Thymus (tissue), 11 donors: ENCODE data around the gene SMARCD2. TPM values are rescaled to one million over a fixed set of nuclear protein-coding genes. Genes with fewer than 3 reads are reported as not detected.

ENCODE experiments used
- DNase-seq, 9 donors: peaks; one replicate each; pipeline ENCODE4 v3.0.0-alpha.2; 2013; ENCODE audit warnings: low spot score in 9 of 9, low read depth in 6 of 9, missing footprints in 1 of 9
- H3K27ac ChIP-seq, 2 donors: one replicate each; pipeline ENCODE4 v1.5.1; 2013; ENCODE audit warnings: control low read depth in 1 of 2, low read depth in 1 of 2, low read length in 1 of 2, mild to moderate bottlenecking in 1 of 2, moderate library complexity in 1 of 2
- H3K27me3 ChIP-seq, 2 donors: one replicate each; pipeline ENCODE4 v1.5.1; 2013; ENCODE audit warnings: low read length in 1 of 2; ENCODE audit not compliant: control insufficient read depth in 2 of 2, insufficient read depth in 1 of 2
- H3K36me3 ChIP-seq, 2 donors: one replicate each; pipeline ENCODE4 v1.5.1; 2013; ENCODE audit warnings: low read length in 1 of 2, mild to moderate bottlenecking in 1 of 2, moderate library complexity in 1 of 2; ENCODE audit not compliant: control insufficient read depth in 2 of 2, insufficient read depth in 2 of 2
- H3K4me1 ChIP-seq, 2 donors: one replicate each; pipeline ENCODE4 v1.5.1; 2013; ENCODE audit warnings: low read length in 2 of 2; ENCODE audit not compliant: control insufficient read depth in 2 of 2, insufficient read depth in 2 of 2
- H3K4me3 ChIP-seq, 2 donors: one replicate each; pipeline ENCODE4 v1.5.1; 2013; ENCODE audit warnings: low read length in 2 of 2, control low read depth in 1 of 2, mild to moderate bottlenecking in 1 of 2
- H3K9me3 ChIP-seq, 2 donors: one replicate each; pipeline ENCODE4 v1.5.1; 2013; ENCODE audit warnings: low read length in 1 of 2, mild to moderate bottlenecking in 1 of 2; ENCODE audit not compliant: control insufficient read depth in 2 of 2, insufficient read depth in 1 of 2
- WGBS: extraction: QIAGEN DNeasy Blood & Tissue Kit; methylation state at CpG from one replicate; pipeline ENCODE4 v1.1.7; 2013; 5-methylcytosine and 5-hydroxymethylcytosine counted together
- polyA plus RNA-seq: library from polyadenylated mRNA; stranded (reverse); fragments of 200-250 nt; gene quantifications from one replicate; pipeline ENCODE4 v1.2.3, GENCODE V29; 2013
- total RNA-seq: library from RNA; stranded (reverse); fragments of 120-200 nt; gene quantifications from one replicate; pipeline ENCODE4 v1.2.4, GENCODE V29; 2013
- donor health status: healthy.

SMARCD2 gene
- total and polyA plus RNA-seq, 2 donors = 68.9 to 72.1 TPM

DNA sequence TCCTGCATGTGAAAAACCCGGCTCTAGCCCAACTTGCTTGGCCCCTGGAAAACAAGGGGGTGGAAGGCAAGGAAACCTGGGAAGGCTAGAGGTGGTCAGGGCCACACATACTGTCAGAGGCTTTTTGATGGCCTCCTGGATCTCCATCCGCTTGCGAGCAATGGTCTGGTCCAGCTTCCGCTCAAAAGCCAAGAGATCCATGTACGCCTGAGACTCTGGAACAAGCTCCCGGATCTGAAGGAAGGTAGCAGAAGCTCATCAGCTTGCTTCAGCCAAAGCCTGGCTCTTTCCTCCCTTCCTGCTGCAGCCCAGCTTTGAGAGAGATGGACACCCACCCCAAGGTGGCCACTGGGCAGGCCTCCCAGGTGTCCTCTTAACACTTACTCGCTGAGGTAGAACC, 5.7 kb downstream of the SMARCD2 start:
- DNase-seq = no peak
- Histone ChIP-seq H3K27ac (no peak overlapping the region), H3K4me1 (peaks cover 21 to 48% of the 10 kb centered on the region in 2 donors), H3K9me3 (no peaks in the 10 kb centered on the region), H3K4me3 (no peak overlapping the region), H3K36me3 (peaks cover 52 to 66% of the 10 kb centered on the region in 2 donors), H3K27me3 (no peaks in the 10 kb centered on the region)
- WGBS = over 99% methylated on average over 7 of the region's 7 CpGs

DNA sequence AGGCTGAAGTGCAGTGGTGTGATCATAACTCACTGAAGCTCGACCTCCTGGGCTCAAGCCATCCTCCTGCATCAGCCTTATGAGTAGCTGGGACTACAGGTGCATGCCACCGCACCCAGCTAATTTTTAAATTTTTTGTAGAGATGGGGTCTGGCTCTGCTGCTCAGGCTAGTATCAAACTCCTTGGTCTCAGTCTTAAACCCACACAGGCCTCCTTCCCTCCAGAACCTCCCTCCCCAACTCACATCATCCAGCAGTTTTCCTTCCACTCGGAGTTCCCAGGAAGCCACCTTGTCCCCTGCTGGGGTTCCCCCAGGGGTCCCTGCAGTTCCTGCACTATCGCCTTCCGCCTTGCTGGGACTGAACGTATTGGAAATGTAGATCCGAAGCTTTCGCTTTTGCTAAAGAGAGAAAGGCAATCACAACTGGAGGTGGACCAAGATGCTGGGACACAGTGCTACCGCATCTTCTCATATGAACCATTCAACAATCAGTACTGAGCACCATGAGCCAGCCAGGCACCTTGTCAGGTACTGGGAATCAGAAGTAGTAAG, 7.2 kb downstream of the SMARCD2 start:
- H3K27me3 ChIP-seq = no peaks in the 10 kb centered on the region
- WGBS = 90% methylated on average over 9 of the region's 9 CpGs
- no peak for DNase-seq
- H3K4me1 ChIP-seq = peaks cover 9 to 42% of the 10 kb centered on the region in 2 donors
- no peaks in the 10 kb centered on the region for H3K9me3 ChIP-seq
- no peak overlapping the region for H3K27ac ChIP-seq
- H3K36me3 ChIP-seq = peaks cover 68 to 81% of the 10 kb centered on the region in 2 donors
- H3K4me3 ChIP-seq = no peak overlapping the region

DNA sequence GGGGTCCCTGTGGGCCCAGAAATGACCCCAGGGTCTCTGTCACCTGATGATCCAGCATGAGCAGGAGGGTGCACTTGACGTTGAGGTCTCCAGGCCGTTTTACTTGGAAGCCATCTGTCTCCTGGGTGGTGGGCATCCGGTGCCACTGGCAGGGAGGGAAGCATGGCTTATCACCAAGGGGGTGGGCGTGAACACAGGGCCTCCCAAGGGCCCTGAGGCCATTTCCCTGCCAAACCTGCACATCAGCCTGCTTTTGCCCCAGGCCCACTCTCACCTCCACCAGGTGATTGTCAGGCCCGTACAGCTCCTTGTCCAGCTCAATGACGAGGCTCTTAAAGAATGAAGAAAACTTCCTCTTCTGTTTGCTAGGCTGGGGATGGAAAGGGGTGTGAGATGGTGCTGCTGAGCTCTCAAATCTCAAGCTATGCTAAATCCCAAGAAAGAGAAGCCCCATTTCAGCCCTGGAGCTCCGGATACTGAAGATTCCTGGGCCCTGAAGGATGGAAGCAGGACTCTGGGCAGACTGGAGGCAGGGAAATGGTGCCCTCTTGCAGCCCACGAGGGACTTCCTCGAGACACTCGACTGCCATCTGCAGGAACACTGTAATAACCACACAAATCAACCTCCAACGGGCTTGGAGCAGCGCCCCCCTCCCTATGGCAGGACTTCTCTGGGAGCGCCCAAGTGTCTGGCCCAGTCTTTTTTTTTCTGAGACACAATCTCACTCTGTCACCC, 7.9 kb downstream of the SMARCD2 start:
- H3K36me3 ChIP-seq = peaks cover 74 to 88% of the 10 kb centered on the region in 2 donors
- H3K4me3 ChIP-seq = no peak overlapping the region
- no peaks in the 10 kb centered on the region for H3K9me3 ChIP-seq
- peak in 5 of 9 donors; percentile 49 to 85 (median 64) for DNase-seq
- H3K27ac ChIP-seq = peak overlapping the region in 1 of 2 donors; percentile 24
- peaks cover 6 to 37% of the 10 kb centered on the region in 2 donors for H3K4me1 ChIP-seq
- H3K27me3 ChIP-seq = no peaks in the 10 kb centered on the region
- WGBS = 47% methylated on average over 13 of the region's 13 CpGs

DNA sequence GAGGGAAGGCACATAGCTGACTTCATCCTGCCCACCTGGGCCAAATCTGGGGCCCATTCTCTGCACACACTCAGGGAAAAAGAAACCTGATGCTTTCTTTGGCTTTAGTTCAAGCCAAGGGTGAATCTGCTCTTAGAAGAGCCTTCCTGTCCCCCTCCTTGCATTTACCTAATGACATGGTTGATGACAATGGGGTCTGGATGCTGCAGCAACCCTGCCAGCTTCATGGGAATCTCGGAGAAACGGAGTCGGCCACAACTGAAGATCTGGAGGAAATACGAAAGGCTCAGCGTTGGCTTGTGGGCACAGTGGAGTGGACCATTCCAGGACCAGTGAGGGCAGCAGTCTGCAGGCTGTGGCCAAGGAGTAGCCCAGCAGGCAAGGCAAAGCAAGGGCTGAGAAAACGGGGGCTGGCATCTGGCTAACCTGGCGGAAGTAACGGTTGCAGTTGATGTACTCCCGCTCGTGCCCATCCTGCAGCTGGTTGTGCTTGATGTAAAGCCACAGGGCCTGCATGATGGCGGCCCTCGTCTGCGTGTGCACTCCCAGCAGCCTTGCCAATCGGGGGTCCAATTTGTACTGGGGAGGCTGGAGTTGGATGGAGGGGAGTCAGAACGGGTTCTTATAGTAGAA, 8.6 kb downstream of the SMARCD2 start:
- peaks cover 0 to 34% of the 10 kb centered on the region in 2 donors for H3K4me1 ChIP-seq
- WGBS = 94% methylated on average over 15 of the region's 15 CpGs

DNA sequence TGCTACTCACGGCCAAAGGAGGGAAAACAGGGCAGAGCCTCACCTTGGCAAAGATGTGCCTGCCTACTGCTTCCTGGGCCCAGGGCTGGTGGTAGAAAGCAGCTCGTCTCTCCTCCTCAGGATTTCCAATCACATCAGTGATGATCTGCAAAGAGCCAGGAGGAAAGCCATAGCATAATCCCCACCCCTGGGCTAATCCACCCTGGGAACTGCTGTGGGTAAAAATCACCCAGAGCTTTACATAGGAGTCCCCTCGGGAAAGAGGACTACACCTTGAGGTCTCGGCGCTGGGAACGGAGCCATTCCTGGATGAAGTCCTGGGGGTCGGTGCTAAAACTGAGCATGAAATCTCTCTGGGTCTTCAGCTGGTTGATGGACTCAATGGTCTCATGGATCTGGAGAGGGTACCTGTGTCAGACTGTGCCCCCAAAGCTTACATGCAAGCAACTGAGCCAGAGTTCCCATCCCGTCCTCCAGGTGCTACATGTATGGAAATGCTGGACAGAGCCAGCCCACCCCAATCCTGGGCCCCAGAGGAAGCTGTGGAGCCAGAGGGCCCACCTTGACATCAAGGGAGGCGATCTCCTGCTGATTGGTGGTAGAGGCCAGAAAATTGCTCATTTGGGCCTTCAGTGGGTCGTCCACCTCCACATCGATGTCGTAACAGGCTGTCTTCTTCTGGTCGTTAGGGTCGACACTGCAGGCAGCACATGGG, 9.3 kb downstream of the SMARCD2 start:
- H3K4me3 ChIP-seq = no peak overlapping the region
- no peaks in the 10 kb centered on the region for H3K27me3 ChIP-seq
- WGBS = 91% methylated on average over 14 of the region's 14 CpGs
- no peak overlapping the region for H3K27ac ChIP-seq
- H3K36me3 ChIP-seq = peaks cover 79 to 98% of the 10 kb centered on the region in 2 donors
- H3K9me3 ChIP-seq = no peaks in the 10 kb centered on the region
- H3K4me1 ChIP-seq = peaks cover 5 to 33% of the 10 kb centered on the region in 2 donors
- no peak for DNase-seq

More for the DNA sequence above, 8.6 kb downstream of the SMARCD2 start:
- Histone ChIP-seq H3K27ac (no peak overlapping the region), H3K27me3 (no peaks in the 10 kb centered on the region), H3K4me3 (no peak overlapping the region), H3K36me3 (peaks cover 79 to 95% of the 10 kb centered on the region in 2 donors), H3K9me3 (no peaks in the 10 kb centered on the region)
- DNase-seq = no peak

DNA sequence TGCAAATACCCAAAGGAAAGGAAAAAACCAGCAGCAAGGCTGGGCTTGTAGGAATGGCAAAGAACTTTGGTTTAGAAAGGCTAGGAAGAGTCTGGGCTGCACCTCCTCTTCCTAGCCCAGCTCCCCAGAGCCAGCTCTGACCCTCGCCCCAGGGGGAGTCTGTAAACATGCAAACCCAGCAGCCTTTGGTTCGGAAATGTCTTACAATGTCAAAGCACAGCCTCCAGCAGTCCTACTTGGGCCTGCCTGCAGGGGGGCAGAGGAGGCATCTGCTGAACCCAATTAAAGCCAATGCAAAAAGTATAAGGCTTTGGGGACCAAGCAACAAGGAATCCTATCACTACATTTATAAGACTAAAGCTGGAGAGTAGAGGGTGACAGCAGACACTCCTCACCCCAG, 10.0 kb downstream of the SMARCD2 start:
- no peaks in the 10 kb centered on the region for H3K9me3 ChIP-seq
- H3K27me3 ChIP-seq = no peaks in the 10 kb centered on the region
- H3K4me1 ChIP-seq = peaks cover 11 to 35% of the 10 kb centered on the region in 2 donors
- no peak for DNase-seq
- no peak overlapping the region for H3K27ac ChIP-seq
- peaks cover 75 to 92% of the 10 kb centered on the region in 2 donors for H3K36me3 ChIP-seq
- H3K4me3 ChIP-seq = no peak overlapping the region
- 98% methylated on average over 2 of the region's 2 CpGs for WGBS

DNA sequence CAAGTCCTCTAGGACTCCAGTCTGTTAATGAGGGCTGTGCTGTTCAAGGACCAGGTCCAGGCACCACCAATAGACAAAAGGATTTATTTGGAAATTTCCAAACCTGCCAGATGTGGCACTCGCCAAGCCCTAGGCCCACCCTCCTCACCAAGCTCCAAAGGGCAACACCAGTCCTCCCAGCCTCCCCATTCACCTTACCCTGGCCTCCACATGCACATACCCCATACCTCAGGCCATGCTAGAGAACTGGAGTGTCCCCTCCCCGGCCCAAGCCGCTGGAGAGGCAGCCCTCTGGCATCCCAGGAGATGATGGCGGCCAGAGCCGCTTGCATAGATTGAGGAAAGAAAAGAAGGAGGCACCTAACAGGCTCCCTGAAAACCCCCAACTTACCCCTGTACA, 10.5 kb downstream of the SMARCD2 start:
- Histone ChIP-seq H3K36me3 (peaks cover 70 to 87% of the 10 kb centered on the region in 2 donors), H3K27ac (no peak overlapping the region), H3K4me3 (no peak overlapping the region), H3K4me1 (peaks cover 11 to 35% of the 10 kb centered on the region in 2 donors), H3K27me3 (no peaks in the 10 kb centered on the region), H3K9me3 (no peaks in the 10 kb centered on the region)
- no peak for DNase-seq
- WGBS = 98% methylated on average over 5 of the region's 5 CpGs

DNA sequence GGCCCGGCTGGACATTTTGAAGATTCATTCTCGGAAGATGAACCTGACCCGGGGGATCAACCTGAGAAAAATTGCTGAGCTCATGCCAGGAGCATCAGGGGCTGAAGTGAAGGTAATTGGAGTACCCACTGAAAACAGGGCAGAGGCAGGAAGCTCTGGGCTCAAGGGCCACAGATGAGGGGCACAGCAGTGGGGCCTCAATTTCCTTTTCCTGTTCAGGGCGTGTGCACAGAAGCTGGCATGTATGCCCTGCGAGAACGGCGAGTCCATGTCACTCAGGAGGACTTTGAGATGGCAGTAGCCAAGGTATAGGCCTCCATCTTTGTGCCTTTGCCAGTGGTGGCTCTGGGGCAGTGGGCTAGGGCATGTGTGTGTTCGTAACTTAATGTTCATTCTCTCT, 11.0 kb downstream of the SMARCD2 start:
- H3K27me3 ChIP-seq = no peaks in the 10 kb centered on the region
- peaks cover 11 to 35% of the 10 kb centered on the region in 2 donors for H3K4me1 ChIP-seq
- peaks cover 66 to 83% of the 10 kb centered on the region in 2 donors for H3K36me3 ChIP-seq
- H3K9me3 ChIP-seq = no peaks in the 10 kb centered on the region
- H3K4me3 ChIP-seq = no peak overlapping the region
- DNase-seq = peak in 1 of 9 donors; percentile 21
- WGBS = 56% methylated on average over 8 of the region's 8 CpGs
- no peak overlapping the region for H3K27ac ChIP-seq
